ENCODE data around the gene EFCC1.

DNA sequence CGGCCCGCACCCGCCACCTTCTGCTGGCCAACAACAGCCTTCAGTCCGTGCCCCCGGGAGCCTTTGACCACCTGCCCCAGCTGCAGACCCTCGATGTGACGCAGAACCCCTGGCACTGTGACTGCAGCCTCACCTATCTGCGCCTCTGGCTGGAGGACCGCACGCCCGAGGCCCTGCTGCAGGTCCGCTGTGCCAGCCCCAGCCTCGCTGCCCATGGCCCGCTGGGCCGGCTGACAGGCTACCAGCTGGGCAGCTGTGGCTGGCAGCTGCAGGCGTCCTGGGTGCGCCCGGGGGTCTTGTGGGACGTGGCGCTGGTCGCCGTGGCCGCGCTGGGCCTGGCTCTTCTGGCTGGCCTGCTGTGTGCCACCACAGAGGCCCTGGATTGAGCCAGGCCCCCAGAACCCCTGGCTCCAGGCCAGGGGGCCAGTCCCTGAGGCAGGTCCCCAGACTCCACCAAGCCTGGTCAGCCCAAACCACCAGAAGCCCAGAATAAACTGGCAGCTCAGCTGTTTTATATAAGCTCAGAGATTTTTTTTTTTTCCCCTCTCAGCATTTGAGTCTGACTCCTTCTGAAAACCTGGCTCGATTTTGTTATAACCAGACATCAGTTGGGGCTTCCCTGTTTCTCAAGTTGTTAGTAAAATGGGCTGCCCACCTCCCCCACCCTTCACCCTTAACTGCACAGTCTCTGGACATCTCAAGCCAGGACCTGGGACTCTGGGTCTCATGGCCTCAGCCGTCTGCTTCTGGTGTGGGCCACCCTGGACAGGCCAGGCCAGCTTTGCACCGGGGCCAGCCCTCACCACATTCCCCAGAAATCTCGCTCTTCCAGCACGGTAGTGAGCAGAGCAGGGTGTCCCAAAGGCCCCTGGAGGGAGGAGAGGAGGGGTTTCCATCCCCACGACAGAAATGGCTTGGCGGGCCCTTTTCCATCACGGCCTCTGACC is 61.1 kb downstream of the EFCC1 start:
- TF ChIP-seq, protein P1, sequence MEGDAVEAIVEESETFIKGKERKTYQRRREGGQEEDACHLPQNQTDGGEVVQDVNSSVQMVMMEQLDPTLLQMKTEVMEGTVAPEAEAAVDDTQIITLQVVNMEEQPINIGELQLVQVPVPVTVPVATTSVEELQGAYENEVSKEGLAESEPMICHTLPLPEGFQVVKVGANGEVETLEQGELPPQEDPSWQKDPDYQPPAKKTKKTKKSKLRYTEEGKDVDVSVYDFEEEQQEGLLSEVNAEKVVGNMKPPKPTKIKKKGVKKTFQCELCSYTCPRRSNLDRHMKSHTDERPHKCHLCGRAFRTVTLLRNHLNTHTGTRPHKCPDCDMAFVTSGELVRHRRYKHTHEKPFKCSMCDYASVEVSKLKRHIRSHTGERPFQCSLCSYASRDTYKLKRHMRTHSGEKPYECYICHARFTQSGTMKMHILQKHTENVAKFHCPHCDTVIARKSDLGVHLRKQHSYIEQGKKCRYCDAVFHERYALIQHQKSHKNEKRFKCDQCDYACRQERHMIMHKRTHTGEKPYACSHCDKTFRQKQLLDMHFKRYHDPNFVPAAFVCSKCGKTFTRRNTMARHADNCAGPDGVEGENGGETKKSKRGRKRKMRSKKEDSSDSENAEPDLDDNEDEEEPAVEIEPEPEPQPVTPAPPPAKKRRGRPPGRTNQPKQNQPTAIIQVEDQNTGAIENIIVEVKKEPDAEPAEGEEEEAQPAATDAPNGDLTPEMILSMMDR (IDR thresholded peaks at IDR 0.05) = no peak
- TF ChIP-seq POLR2A (IDR thresholded peaks at IDR 0.05) = no peak

Measured in Peyer's patch (tissue), 4 donors.